ENCODE results near the gene PCCA.
"Not testable (repeated sequence)": the region's sequence is repeated elsewhere in the genome, so short reads cannot be mapped to it uniquely, and the experiment has no call there.

Gene PCCA

GRCh38 chr13:100517135-100517534 is 428.2 kb downstream of the PCCA start:
- DNase-seq: no peak

- no peak for DNase-seq
These were observed 428.8 kb downstream of the PCCA start for GRCh38 chr13:100517728-100518127.

- DNase-seq: no peak
These were observed 429.6 kb downstream of the PCCA start for GRCh38 chr13:100518394-100519062.

- no peak for DNase-seq
These were observed 430.7 kb downstream of the PCCA start for GRCh38 chr13:100519626-100520025.

- no peak for DNase-seq
These were observed 432.3 kb downstream of the PCCA start for GRCh38 chr13:100520936-100521850.

GRCh38 chr13:100521851-100522617 is 433.1 kb downstream of the PCCA start:
- no peak for DNase-seq

GRCh38 chr13:100522618-100523309 is 433.9 kb downstream of the PCCA start:
- DNase-seq: no peak

- DNase-seq: no peak
These were observed 434.5 kb downstream of the PCCA start for GRCh38 chr13:100523411-100523810.

- DNase-seq: no peak
These were observed 435.1 kb downstream of the PCCA start for GRCh38 chr13:100523981-100524386.

GRCh38 chr13:100524688-100525087 is 435.8 kb downstream of the PCCA start:
- not testable (repeated sequence) for DNase-seq

- DNase-seq: no peak
These were observed 436.8 kb downstream of the PCCA start for GRCh38 chr13:100525453-100526317.

- DNase-seq: no peak
These were observed 437.6 kb downstream of the PCCA start for GRCh38 chr13:100526318-100527000.

GRCh38 chr13:100527644-100528043 is 438.8 kb downstream of the PCCA start:
- no peak for DNase-seq

GRCh38 chr13:100528353-100528752 is 439.5 kb downstream of the PCCA start:
- DNase-seq: no peak

- DNase-seq: no peak
These were observed 439.9 kb downstream of the PCCA start for GRCh38 chr13:100528820-100529219.

GRCh38 chr13:100529666-100530377 is 440.9 kb downstream of the PCCA start:
- DNase-seq: no peak

GRCh38 chr13:100530671-100531213 is 441.8 kb downstream of the PCCA start:
- DNase-seq: no peak

GRCh38 chr13:100532090-100532766 is 443.3 kb downstream of the PCCA start:
- no peak for DNase-seq

- no peak for DNase-seq
These were observed 444.0 kb downstream of the PCCA start for GRCh38 chr13:100532836-100533435.
